PC-9 (cell line): Measurements from ENCODE around the gene ERCC1.

ENCODE experiments used
- EZH2 ChIP-seq: fragments of 200-600 bp; sonication (generic); IDR thresholded peaks from 2 replicates; pipeline ENCODE4 v1.8.0; 2017; ENCODE audit warnings: antibody characterized with exemption, low read depth
- TF ChIP-seq, protein P1 (sequence below): fragments of 200-600 bp; sonication (generic); conservative IDR thresholded peaks from 2 replicates; pipeline ENCODE4 v1.6.1; 2017; ENCODE audit warnings: mixed run types, antibody characterized with exemption, mild to moderate bottlenecking, moderate library complexity

DNA sequence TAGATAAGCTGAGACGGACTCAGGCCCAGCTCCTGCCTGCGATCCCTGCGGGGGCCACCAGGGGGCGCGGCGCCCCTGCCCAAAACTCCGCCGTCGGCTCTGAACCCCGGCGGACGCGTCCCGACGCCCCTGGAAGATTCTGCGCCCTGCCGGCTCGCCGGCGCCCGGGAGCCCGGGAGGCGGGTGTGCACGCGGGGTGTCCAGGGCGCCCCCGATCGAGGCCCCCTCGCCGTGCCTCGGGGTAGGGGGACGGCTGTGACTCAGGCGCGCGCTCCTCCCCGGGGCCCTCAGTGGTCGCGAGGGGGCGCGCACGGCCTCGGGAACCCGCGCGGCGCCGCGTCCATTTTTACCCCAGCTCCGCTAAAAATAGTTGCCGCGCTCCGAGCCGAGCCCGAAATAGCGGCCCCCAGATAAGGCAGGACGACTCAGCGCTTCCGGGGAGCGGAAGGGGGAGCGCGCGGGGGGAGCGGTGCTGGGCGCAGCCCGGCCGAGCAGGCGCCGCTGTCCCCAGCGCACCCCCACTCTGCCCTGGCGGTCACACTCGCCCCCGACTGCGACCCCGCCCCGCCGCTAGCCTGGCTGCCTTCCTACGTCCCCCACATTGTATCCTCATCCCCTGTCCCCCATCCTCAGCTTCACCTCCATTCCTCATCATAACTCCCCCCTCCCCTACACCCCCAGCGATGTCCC lies 16.0 kb upstream of the ERCC1 start:
- TF ChIP-seq, protein P1, sequence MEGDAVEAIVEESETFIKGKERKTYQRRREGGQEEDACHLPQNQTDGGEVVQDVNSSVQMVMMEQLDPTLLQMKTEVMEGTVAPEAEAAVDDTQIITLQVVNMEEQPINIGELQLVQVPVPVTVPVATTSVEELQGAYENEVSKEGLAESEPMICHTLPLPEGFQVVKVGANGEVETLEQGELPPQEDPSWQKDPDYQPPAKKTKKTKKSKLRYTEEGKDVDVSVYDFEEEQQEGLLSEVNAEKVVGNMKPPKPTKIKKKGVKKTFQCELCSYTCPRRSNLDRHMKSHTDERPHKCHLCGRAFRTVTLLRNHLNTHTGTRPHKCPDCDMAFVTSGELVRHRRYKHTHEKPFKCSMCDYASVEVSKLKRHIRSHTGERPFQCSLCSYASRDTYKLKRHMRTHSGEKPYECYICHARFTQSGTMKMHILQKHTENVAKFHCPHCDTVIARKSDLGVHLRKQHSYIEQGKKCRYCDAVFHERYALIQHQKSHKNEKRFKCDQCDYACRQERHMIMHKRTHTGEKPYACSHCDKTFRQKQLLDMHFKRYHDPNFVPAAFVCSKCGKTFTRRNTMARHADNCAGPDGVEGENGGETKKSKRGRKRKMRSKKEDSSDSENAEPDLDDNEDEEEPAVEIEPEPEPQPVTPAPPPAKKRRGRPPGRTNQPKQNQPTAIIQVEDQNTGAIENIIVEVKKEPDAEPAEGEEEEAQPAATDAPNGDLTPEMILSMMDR: peak; percentile 100
- no peak for TF ChIP-seq EZH2
